Measurements from ENCODE around the gene PEX26. TPM values are rescaled to one million over a fixed set of nuclear protein-coding genes. Genes with fewer than 3 reads are reported as not detected.

PEX26 gene
- total RNA-seq, 1 donor from 2014 or later = 34.4 TPM

GRCh38 chr22:18146389-18146753 lies 68.6 kb downstream of the PEX26 start:
- TF ChIP-seq, protein P1, sequence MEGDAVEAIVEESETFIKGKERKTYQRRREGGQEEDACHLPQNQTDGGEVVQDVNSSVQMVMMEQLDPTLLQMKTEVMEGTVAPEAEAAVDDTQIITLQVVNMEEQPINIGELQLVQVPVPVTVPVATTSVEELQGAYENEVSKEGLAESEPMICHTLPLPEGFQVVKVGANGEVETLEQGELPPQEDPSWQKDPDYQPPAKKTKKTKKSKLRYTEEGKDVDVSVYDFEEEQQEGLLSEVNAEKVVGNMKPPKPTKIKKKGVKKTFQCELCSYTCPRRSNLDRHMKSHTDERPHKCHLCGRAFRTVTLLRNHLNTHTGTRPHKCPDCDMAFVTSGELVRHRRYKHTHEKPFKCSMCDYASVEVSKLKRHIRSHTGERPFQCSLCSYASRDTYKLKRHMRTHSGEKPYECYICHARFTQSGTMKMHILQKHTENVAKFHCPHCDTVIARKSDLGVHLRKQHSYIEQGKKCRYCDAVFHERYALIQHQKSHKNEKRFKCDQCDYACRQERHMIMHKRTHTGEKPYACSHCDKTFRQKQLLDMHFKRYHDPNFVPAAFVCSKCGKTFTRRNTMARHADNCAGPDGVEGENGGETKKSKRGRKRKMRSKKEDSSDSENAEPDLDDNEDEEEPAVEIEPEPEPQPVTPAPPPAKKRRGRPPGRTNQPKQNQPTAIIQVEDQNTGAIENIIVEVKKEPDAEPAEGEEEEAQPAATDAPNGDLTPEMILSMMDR (IDR thresholded peaks at IDR 0.05) = no peak
- peaks cover 3% of the 10 kb centered on the region for H3K36me3 Mint-ChIP-seq (ENCODE audit: low read depth)
- no peaks in the 10 kb centered on the region for H3K27me3 Mint-ChIP-seq (ENCODE audit: low read depth)
- no peaks in the 10 kb centered on the region for H3K9me3 Mint-ChIP-seq (ENCODE audit: low read depth)
- H3K4me3 Mint-ChIP-seq (ENCODE audit: unreplicated experiment) = no peak overlapping the region
- no peak overlapping the region for H3K27ac Mint-ChIP-seq (ENCODE audit: unreplicated experiment)
- peaks cover 8% of the 10 kb centered on the region for H3K4me1 Mint-ChIP-seq (ENCODE audit: low read depth)
- DNase-seq (ENCODE audit: low spot score) = no peak

GRCh38 chr22:18147791-18148190 lies 70.0 kb downstream of the PEX26 start:
- Mint-ChIP-seq H3K27ac (ENCODE audit: unreplicated experiment) (no peak overlapping the region), H3K36me3 (ENCODE audit: low read depth) (peaks cover 2% of the 10 kb centered on the region), H3K4me3 (ENCODE audit: unreplicated experiment) (no peak overlapping the region), H3K9me3 (ENCODE audit: low read depth) (no peaks in the 10 kb centered on the region), H3K27me3 (ENCODE audit: low read depth) (no peaks in the 10 kb centered on the region), H3K4me1 (ENCODE audit: low read depth) (peaks cover 8% of the 10 kb centered on the region)
- TF ChIP-seq, protein P1 (IDR thresholded peaks at IDR 0.05) = no peak
- no peak for DNase-seq (ENCODE audit: low spot score)

GRCh38 chr22:18148293-18148965 lies 70.6 kb downstream of the PEX26 start:
- H3K4me3 Mint-ChIP-seq (ENCODE audit: unreplicated experiment) = no peak overlapping the region
- DNase-seq (ENCODE audit: low spot score) = no peak
- H3K36me3 Mint-ChIP-seq (ENCODE audit: low read depth) = peaks cover 2% of the 10 kb centered on the region
- no peaks in the 10 kb centered on the region for H3K27me3 Mint-ChIP-seq (ENCODE audit: low read depth)
- H3K27ac Mint-ChIP-seq (ENCODE audit: unreplicated experiment) = no peak overlapping the region
- no peaks in the 10 kb centered on the region for H3K9me3 Mint-ChIP-seq (ENCODE audit: low read depth)
- peaks cover 8% of the 10 kb centered on the region for H3K4me1 Mint-ChIP-seq (ENCODE audit: low read depth)
- TF ChIP-seq, protein P1 (IDR thresholded peaks at IDR 0.05) = no peak

- H3K4me1 Mint-ChIP-seq (ENCODE audit: low read depth) = peaks cover 25% of the 10 kb centered on the region
- no peaks in the 10 kb centered on the region for H3K27me3 Mint-ChIP-seq (ENCODE audit: low read depth)
- no peak for DNase-seq (ENCODE audit: low spot score)
- TF ChIP-seq, protein P1 (IDR thresholded peaks at IDR 0.05) = no peak
- H3K4me3 Mint-ChIP-seq (ENCODE audit: unreplicated experiment) = no peak overlapping the region
- H3K27ac Mint-ChIP-seq (ENCODE audit: unreplicated experiment) = no peak overlapping the region
- no peaks in the 10 kb centered on the region for H3K9me3 Mint-ChIP-seq (ENCODE audit: low read depth)
- H3K36me3 Mint-ChIP-seq (ENCODE audit: low read depth) = peaks cover 2% of the 10 kb centered on the region
Measured at GRCh38 chr22:18152519-18152918, 74.7 kb downstream of the PEX26 start.

DNA sequence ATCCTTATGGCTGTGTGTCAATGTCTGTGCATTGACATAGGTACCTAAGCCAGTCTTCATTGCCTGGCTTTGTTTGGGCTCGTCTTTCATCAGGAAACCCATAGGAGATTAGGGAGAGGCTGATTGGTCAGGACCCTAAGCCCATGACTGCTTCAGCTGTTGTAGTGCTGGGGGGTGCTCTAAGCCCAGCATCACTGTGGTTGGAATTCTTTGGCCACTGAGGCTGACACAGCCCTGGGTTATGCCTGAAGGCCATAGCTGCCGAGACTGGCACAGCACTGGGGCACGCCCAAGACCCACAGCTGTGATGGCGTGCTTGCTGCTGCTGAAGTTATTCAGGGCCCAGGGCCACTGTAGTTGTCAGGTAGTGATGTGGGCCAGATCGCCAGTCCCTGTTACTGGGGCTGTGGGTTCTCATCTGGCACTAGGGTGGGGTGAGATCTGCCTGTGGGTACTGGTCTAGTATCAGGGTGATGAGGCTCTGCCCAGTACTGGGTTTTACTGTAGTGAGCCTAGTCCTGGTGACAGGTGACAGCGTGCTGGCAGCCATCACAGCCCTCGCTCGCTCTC lies 77.1 kb downstream of the PEX26 start:
- no peaks in the 10 kb centered on the region for H3K9me3 Mint-ChIP-seq (ENCODE audit: low read depth)
- H3K4me3 Mint-ChIP-seq (ENCODE audit: unreplicated experiment) = no peak overlapping the region
- H3K36me3 Mint-ChIP-seq (ENCODE audit: low read depth) = no peaks in the 10 kb centered on the region
- H3K27ac Mint-ChIP-seq (ENCODE audit: unreplicated experiment) = no peak overlapping the region
- no peaks in the 10 kb centered on the region for H3K27me3 Mint-ChIP-seq (ENCODE audit: low read depth)
- no peak for DNase-seq (ENCODE audit: low spot score)
- H3K4me1 Mint-ChIP-seq (ENCODE audit: low read depth) = peaks cover 39% of the 10 kb centered on the region
- TF ChIP-seq, protein P1 (IDR thresholded peaks at IDR 0.05) = no peak

Other genes starting within 250 kb of the PEX26 start
- 49.6 to 74.4 TPM (median 68.2 TPM) in 3 replicates for gene MICAL3, start 53.4 kb upstream of the PEX26 start, total RNA-seq
- 1.2 to 1.4 TPM (median 1.2 TPM) in 3 replicates for gene TUBA8, start 32.8 kb downstream of the PEX26 start, total RNA-seq
- gene USP18, start 72.2 kb downstream of the PEX26 start, total RNA-seq = 2.6 to 2.8 TPM (median 2.8 TPM) in 3 replicates